NCI-H128 (cell line): ENCODE data around the gene FCHSD2.
"Not testable (repeated sequence)": the region's sequence is repeated elsewhere in the genome, so short reads cannot be mapped to it uniquely, and the experiment has no call there.

Experiments
- DNase-seq: peaks from one replicate; lab custom pipeline; 2025; ENCODE audit not compliant: unreplicated experiment; lab: John Stamatoyannopoulos, UW

Gene FCHSD2

DNA sequence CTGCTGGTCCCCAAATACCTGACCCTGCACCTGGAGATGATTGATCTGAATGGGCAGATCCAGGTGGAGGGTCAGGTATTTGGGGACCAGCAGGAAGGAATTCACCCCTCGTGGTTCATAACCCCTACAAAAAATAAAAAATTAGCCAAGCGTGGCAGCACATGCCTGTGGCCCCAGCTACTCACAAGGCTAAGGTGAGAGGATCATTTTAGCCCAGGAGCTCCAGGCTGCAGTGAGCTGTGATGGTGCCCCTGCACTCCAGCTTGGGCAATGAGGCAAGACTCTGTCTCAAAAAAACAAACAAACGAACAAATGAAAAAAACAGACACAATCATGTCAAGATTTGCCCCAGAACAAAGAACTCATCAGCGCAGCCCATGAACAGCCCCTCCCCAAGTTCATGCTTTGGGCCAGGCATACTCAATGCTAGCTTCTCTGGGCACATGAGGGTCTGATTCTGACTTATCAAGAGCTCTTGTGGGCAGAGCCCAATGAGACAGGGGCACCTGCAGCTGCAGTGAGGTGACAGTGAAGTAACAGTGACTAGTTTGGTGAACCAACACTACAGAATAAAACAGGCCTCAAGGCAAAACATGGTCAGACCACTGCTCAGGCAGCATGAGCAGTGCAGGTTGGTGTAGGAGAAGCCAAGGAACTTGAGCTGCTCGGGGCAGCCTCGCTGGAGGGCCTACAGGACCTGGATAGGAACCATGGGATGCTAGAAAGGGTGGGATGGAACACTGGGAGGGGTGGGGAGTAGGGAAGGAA, 10.2 kb upstream of the FCHSD2 start:
- DNase-seq = no peak

DNA sequence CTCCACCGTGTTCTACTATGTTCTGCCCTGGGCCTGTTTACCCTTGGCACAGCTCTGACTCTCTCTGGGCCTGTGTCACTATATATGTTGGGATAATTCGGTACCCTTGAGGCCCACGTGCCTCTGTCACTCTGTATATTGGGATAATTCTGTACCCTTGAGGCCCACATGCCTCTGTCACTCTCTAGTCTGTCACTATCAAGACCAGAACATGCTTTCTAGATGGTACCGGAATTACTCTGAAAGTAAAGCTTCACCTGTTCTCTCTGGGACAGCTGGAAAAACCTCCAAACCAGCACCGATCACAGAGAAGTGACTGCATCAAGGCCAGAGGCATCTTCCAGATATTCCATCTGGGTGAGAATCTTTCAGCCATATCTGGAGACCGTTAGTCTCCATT, 9.3 kb upstream of the FCHSD2 start:
- no peak for DNase-seq

- no peak for DNase-seq
These were observed 7.0 kb upstream of the FCHSD2 start for GRCh38 chr11:73149105-73149504.

DNA sequence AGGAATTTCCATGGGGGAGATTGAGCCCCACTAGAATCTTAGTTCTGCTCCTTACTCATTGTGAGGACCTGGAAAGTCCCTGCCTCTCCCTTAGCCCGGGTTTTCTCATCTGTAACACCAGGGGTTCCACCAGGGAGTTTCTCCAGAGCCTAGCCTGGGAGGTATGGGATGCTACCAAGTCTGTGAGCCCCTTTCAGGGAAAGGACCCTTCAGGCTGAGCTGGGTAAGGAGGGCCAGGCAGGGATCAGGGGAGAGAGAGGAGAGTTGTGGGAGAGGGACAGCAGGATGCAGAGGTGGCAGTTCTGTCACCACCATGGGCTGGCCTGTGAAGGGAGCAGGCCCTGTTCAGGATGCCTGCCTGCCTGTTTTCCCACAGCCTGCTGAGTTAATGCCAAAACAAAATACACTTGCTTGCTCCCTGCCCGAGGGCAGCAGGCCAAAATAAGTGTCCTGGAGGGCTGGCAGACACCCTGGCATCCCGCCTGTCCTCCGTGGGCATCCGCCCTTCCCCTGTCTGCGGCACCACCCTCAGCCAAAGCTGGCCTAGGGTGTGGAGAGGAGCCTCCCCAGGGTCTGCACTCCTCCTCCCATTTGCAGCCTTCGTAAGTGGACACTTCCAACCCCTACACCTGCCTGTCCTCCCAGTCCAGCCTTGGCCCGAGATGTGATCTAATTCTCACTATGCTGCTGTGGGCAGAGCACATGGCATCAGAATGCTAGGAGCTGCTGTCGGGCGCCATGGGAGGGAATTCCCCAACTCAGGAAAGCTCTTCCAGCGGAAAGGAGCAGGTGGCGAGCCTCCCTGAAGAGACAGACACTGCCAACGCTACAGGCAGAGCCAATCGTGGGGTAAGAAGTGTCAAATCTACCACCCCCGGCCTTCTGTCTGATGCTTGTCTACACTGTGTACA, 5.9 kb upstream of the FCHSD2 start:
- DNase-seq = no peak

- DNase-seq = no peak
These were observed 4.0 kb upstream of the FCHSD2 start for GRCh38 chr11:73145986-73146575.

- no peak for DNase-seq
These were observed 1.2 kb upstream of the FCHSD2 start for GRCh38 chr11:73143126-73143838.

DNA sequence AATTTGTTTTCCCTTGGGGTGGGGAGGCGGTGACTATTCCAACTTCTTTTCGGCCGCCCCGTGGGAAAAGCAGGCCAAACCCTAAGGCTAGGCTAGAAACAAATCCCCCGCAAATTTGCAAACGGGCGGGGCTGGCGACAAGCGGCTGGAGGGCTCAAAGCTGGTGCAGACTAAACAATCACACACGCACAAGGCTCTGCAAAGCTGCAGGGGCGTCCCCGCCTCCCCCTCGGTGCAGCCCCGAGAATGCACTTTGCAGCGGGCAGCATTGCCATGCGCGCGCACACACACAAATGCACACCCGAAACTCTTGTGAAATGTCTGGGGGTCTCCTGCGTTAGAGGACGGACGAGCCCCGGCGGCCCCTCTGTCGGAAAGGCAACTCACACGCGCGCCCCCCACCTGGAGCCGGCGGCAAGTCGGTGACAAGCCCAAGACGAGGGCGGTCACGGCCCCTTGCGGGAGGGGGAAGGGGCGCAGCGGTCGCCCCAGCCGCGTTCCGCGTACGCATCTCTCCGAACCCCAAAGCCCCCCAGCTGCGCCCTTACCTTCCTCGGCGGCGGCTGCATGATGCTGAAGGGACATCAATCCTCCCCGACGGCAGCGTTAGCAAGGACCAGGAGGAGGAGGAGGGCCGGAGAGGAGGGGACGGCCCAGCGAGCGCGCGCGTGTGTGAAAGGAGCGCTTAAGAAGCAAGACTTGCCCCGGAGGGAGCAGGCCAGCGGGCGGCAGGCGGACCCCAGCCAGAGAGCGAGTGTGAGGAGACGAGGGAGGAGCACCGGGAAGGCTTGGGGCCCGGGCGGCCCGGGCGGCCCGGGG, 600 bp downstream of the FCHSD2 start:
- no peak for DNase-seq

- DNase-seq = no peak
These were observed 1.1 kb downstream of the FCHSD2 start for GRCh38 chr11:73141031-73141308.

DNA sequence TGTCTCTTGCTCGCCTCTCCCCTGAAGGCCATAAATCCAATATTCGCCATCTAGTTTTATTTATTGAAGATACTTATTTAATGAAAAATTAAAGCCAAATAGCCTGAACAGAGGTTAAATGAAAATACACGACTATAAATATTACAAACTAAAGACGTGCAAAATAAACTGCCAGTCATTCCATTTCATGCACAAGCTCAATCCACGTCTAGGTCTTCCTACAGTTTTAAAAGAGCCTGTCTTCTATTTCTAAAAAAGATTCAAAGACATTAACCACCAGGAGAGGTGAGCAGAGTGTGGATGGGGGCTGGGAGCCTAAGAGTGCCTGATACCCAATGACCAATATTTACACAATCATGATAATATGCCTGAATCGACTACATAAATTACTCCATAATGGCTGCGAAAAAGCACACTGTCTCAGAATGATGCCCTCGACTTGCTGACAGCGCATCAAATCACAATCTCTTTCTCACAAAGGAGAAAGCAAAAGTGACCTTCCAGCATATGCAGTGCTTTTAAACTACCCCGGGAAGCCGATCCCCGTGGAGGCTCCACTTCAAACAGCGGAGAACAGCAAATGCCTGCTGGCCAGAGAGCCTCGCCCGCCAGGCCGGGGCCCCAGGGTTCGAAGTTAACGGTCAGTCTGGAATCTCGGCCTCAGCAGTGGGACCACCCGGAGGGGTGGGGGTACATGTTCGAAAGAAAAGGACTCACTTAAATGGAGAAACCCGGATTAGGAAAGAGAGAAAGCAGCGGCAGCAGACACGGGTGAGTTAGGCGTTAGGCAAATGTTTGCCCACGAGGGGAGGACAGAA, 1.7 kb downstream of the FCHSD2 start:
- no peak for DNase-seq

DNA sequence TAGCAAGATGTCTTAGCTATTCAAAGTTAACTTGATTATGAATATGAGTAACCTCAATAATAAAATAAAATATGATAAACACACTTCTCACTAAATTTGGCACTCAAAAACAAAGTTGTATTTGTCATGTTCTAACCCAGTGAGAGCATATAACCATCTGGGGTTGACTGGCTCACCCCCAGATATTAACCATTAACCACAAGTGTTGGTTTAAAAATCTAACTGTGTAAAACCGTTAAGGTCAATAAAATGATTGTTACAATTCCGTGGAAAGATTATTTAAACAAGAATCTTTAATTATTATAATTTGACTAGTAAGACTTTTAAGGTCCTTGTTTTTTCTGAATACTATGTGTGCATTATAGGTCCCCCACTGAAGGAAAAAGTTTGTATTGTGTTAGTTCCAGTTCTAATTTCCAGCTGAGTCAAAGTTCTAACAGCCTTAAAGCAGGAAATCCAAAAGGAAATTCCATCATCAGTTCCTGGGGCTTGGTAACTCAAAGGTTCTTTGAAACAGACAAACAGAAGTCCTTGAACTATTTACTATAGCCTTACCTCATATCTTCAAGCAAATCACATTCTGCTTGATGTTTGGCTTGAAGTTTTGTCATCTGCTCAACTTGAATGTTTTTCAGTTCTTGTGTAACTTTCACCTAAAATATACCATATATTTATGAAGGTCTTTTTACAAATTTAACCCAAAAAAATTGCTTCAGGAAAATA, 2.5 kb downstream of the FCHSD2 start:
- DNase-seq = no peak

GRCh38 chr11:73137944-73138274, 4.2 kb downstream of the FCHSD2 start:
- no peak for DNase-seq

GRCh38 chr11:73137262-73137943, 4.7 kb downstream of the FCHSD2 start:
- DNase-seq = no peak

DNA sequence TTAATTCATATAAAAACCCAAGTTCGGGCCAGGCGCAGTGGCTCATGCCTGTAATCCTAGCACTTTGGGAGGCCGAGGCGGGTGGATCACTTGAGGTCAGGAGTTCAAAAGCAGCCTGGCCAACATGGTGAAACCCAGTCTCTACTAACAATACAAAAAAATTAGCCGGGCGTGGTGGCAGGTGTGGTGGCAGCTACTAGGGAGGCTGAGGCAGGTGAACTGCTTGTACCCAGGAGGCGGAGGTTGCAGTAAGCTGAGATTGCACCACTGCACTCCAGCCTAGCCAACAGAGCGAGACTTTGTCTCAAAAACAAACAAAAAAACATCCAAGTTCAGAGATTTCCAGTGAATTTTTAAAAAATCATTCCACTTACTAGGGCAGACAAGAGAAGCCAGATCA, 5.4 kb downstream of the FCHSD2 start:
- DNase-seq = not testable (repeated sequence)

DNA sequence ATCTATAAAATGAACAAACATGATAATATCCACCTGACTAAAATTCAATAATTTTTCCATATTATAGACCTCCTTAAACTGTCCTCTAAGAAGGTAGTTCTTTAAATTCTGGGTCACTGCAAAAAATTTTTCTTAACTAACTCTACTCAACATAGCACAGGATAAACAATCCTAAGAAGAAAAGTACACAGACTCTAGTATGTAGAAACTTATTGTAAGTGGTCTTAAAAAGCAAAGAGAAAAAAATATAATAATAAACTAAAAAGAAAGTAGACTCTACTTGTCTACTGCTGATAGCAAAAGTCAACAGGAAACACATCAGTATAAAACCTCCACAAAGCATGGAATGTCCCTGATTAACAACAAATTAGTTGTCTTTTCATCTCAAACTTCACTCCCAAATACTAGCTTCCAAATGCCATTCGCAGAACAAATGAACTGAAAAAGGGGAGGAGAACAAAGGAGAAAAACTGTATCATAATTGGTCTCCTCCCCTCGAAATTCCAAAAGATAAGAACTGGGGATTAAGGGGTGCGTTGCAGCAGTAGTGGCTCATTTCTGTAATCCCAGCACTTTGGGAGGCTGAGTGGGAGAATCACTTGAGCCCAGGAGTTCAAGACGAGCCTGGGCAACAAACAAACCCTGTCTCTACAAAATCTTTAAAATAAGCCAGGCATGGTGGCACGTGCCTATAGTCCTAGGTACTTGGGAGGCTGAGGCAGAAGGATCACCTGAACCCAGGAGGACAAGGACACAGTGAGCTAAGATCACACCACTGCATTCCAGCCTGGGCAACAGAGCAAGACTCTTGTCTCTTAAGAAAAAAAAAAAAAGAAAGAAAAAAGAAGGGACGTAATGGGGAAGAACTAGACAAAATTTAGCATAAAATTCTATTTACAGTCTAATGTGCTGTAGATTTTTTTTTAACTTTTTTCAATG, 6.5 kb downstream of the FCHSD2 start:
- DNase-seq = no peak

DNA sequence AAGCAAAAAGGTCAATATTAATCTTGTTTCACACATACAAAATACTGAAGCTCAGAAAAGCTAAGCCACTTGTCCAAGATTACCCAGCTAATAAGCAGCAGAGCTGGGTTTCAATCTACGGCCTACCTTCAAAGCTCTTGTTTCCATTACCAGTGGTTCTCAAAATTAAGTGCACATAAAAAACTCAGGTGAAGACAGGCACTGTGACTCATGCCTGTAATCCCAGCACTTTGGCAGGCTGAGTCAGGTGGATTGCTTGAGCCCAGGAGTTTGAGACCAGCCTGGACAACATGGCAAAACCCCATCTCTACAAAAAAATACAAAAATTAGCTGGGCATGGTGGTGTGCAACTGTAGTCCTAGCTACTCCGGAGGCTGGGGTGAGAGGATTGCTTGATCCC, 9.8 kb downstream of the FCHSD2 start:
- DNase-seq = not testable (repeated sequence)

GRCh38 chr11:73130181-73130580, 11.9 kb downstream of the FCHSD2 start:
- no peak for DNase-seq

GRCh38 chr11:73129198-73129597, 12.9 kb downstream of the FCHSD2 start:
- no peak for DNase-seq
